ENCODE results near the gene CAV1. TPM values are rescaled to one million over a fixed set of nuclear protein-coding genes. Genes with fewer than 3 reads are reported as not detected.

Gene CAV1
- total and polyA plus RNA-seq, 2 experiments from 2014 or later = 16.0 to 21.1 TPM

DNA sequence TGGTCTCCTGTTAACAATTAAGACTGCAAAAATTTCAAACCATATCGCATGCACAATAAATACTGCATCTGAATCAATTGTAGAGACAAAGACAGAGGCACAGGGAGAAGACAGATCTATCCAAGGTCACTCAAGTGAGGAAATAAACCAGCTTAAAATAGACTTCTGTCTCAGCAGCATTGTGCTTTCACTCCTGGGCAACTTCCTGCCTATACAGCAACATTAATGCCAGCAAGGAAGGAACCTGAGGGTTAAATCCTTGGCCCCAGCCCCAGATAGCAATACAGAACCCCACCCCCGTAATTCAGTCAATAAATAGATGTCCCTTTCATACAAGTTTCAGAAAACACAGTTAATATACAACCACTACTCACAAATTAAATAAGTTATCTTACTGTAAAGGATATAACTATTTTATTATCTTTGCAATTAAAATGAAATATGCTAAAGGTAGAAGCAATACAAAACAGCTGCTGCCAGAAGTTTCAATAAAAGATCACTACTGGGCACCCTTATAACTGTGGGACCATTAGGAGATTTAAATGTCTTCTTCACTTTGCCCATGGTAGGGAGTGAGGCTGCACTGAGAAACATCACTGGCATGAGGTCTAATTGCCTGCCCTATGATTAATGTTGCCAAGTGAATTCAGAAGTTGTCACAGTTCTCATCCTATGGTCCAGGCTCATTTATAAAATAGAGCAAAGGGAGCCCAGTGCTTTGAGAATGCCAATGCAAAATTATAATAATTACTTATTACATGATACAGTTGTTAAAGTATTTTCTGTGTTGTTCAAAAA lies 49.4 kb downstream of the CAV1 start (continued):
- TF ChIP-seq ZNF462 (CRISPR knock-in tag; IDR thresholded peaks at IDR 0.05) = no peak
- no peak for TF ChIP-seq ZNF331 (CRISPR knock-in tag; IDR thresholded peaks at IDR 0.05; ENCODE audit: low read depth)
- TF ChIP-seq ETS1 (IDR thresholded peaks at IDR 0.05) = no peak
- TF ChIP-seq JUNB (IDR thresholded peaks at IDR 0.05; ENCODE audit: unreplicated experiment) = no peak
- no peak for TF ChIP-seq POLR2AphosphoS5 (IDR thresholded peaks at IDR 0.05; ENCODE audit: low read depth)
- TF ChIP-seq STAT1 (IDR thresholded peaks at IDR 0.05; ENCODE audit: unreplicated experiment) = no peak
- TF ChIP-seq CREB1 (CRISPR knock-in tag; IDR thresholded peaks at IDR 0.05; ENCODE audit: low read depth) = no peak

- no peak for DNase-seq (ENCODE audit: low spot score)
- Histone ChIP-seq H3K4me1 (ENCODE audit: insufficient read depth) (no peaks in the 10 kb centered on the region), H3K4me3 (no peak overlapping the region), H3F3A (replicated peaks; ENCODE audit: low read depth) (no peaks in the 10 kb centered on the region), H3K27ac (ENCODE audit: low read depth) (no peak overlapping the region), H2AFZ (no peak overlapping the region), H3K36me3 (ENCODE audit: insufficient read depth) (no peaks in the 10 kb centered on the region), H3K27me3 (ENCODE audit: insufficient read depth) (no peaks in the 10 kb centered on the region), H4K20me1 (replicated peaks; ENCODE audit: insufficient read depth) (no peaks in the 10 kb centered on the region), H3K4me2 (no peak overlapping the region), H3K9me2 (ENCODE audit: insufficient read depth) (no peaks in the 10 kb centered on the region), H3K79me2 (replicated peaks; ENCODE audit: insufficient read depth) (no peaks in the 10 kb centered on the region)
- Mint-ChIP-seq H3K27ac (no peak overlapping the region), H3K4me3 (no peak overlapping the region), H3K27me3 (ENCODE audit: insufficient read depth, low read depth, poor library complexity) (no peaks in the 10 kb centered on the region), H3K9me3 (no peaks in the 10 kb centered on the region), H3K4me1 (peaks cover 2% of the 10 kb centered on the region; the same call in 1 of the 3 replicates), H3K36me3 (ENCODE audit: low read depth) (no peaks in the 10 kb centered on the region)
- ATAC-seq = no peak
- no peak for TF ChIP-seq EZH2phosphoT487 (IDR thresholded peaks at IDR 0.05; ENCODE audit: unreplicated experiment)
- TF ChIP-seq STAT1 (IDR thresholded peaks at IDR 0.05; ENCODE audit: unreplicated experiment) = no peak
- TF ChIP-seq NANOG (IDR thresholded peaks at IDR 0.05; ENCODE audit: borderline replicate concordance) = no peak
- no peak for TF ChIP-seq CREB1 (CRISPR knock-in tag; IDR thresholded peaks at IDR 0.05; ENCODE audit: low read depth)
- no peak for TF ChIP-seq CTCF (conservative IDR thresholded peaks at IDR 0.05; ENCODE audit: low read depth in 2 of 2)
- TF ChIP-seq ZNF114 (CRISPR knock-in tag; IDR thresholded peaks at IDR 0.05) = no peak
- no peak for TF ChIP-seq EZH2 (IDR thresholded peaks at IDR 0.05; ENCODE audit: low read depth, unreplicated experiment)
- no peak for TF ChIP-seq POLR2AphosphoS5 (IDR thresholded peaks at IDR 0.05; ENCODE audit: low read depth)
- TF ChIP-seq ETS1 (IDR thresholded peaks at IDR 0.05) = no peak
Observed at GRCh38 chr7:116575853-116576252, 51.0 kb downstream of the CAV1 start.
